Small intestine (tissue), 7 donors: ENCODE results near the gene HTR3B. TPM values are rescaled to one million over a fixed set of nuclear protein-coding genes. Genes with fewer than 3 reads are reported as not detected.

Source experiments
- DNase-seq, 2 donors: peaks; one replicate each; pipeline versions ENCODE4 v3.0.0 to v3.0.0-alpha.2; 2013
- FAIRE-seq: peaks from 2 replicates; lab custom pipeline; 2012; peaks lifted over from hg19 to GRCh38; lab: Jason Lieb, UNC
- H3K27ac ChIP-seq, 3 donors: one replicate each; pipeline ENCODE4 v1.5.1; 2013; ENCODE audit warnings: low read length in 2 of 3, mild to moderate bottlenecking in 2 of 3, control low read depth in 1 of 3, inconsistent platforms in 1 of 3, low read depth in 1 of 3, moderate library complexity in 1 of 3
- H3K27me3 ChIP-seq, 3 donors: one replicate each; pipeline ENCODE4 v1.6.1; 2013; ENCODE audit warnings: low read length in 3 of 3, inconsistent platforms in 1 of 3; ENCODE audit not compliant: control insufficient read depth in 3 of 3, insufficient read depth in 3 of 3
- H3K36me3 ChIP-seq, 3 donors: one replicate each; pipeline ENCODE4 v1.6.1; 2013; ENCODE audit warnings: low read length in 3 of 3, inconsistent platforms in 1 of 3, low read depth in 1 of 3, mild to moderate bottlenecking in 1 of 3, moderate library complexity in 1 of 3; ENCODE audit not compliant: control insufficient read depth in 3 of 3, insufficient read depth in 2 of 3
- H3K4me1 ChIP-seq, 3 donors: one replicate each; pipeline ENCODE4 v1.6.1; 2013; ENCODE audit warnings: low read length in 2 of 3, inconsistent platforms in 1 of 3, low read depth in 1 of 3, mild to moderate bottlenecking in 1 of 3, moderate library complexity in 1 of 3; ENCODE audit not compliant: control insufficient read depth in 3 of 3, insufficient read depth in 2 of 3
- H3K4me3 ChIP-seq, 3 donors: one replicate each; pipeline ENCODE4 v1.5.1; 2013; ENCODE audit warnings: low read length in 3 of 3, control low read depth in 1 of 3, inconsistent platforms in 1 of 3, low read depth in 1 of 3, mild to moderate bottlenecking in 1 of 3, moderate library complexity in 1 of 3
- H3K9me3 ChIP-seq, 2 donors: one replicate each; pipeline ENCODE4 v1.6.1; 2013; ENCODE audit warnings: low read depth in 1 of 2, low read length in 1 of 2; ENCODE audit not compliant: control insufficient read depth in 2 of 2, insufficient read depth in 1 of 2
- WGBS, 3 donors: extraction: QIAGEN DNeasy Blood & Tissue Kit; methylation state at CpG; one replicate each; pipeline ENCODE4 v1.1.7; 2013; 5-methylcytosine and 5-hydroxymethylcytosine counted together
- polyA plus RNA-seq, 4 donors: library from polyadenylated mRNA; stranded (reverse) in 3 of 4; unstranded in 1 of 4; fragments of 200-250 nt in 3 of 4; fragments of 120-200 nt in 1 of 4; gene quantifications; one replicate each; pipeline versions ENCODE4 v1.2.1 to v1.2.3, GENCODE V29; 2013
- donor health status: healthy with polysubstance abuse.
- donor health status: control.
- donor health status: control.
- donor health status: Bipolar disorder and iron deficiency.
- donor health status: healthy.

Gene HTR3B
- polyA plus RNA-seq, 4 donors: 0.39 TPM; not detected in 3

DNA sequence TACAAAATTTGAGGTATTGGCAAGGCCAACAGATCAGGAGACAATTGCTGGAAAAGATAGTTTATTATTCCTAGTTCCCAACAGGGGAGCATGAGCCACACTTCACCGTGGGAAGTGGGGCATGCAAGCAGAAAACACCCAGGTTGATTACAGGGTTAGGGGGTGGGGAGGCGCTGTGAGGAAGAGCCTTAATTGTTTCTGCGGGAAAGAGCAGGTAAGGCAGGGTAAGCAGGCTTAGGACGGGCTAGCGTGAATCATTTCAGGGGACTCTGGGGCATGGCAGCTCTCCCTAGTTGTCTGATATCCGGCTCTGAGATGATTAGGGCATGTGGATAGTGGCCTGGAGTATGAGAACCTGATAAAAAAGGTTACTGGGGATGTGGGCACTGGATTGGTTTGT, 49.6 kb downstream of the HTR3B start:
- Histone ChIP-seq H3K9me3 (no peaks in the 10 kb centered on the region), H3K4me3 (no peak overlapping the region), H3K36me3 (no peaks in the 10 kb centered on the region), H3K27ac (no peak overlapping the region), H3K4me1 (no peaks in the 10 kb centered on the region), H3K27me3 (peaks cover 0 to 8% (median 7%) of the 10 kb centered on the region in 3 donors)
- DNase-seq: no peak
- WGBS, 3 donors: 55 to 62% (median 61%) methylated on average over 6 of the region's 6 CpGs
- no peak for FAIRE-seq

DNA sequence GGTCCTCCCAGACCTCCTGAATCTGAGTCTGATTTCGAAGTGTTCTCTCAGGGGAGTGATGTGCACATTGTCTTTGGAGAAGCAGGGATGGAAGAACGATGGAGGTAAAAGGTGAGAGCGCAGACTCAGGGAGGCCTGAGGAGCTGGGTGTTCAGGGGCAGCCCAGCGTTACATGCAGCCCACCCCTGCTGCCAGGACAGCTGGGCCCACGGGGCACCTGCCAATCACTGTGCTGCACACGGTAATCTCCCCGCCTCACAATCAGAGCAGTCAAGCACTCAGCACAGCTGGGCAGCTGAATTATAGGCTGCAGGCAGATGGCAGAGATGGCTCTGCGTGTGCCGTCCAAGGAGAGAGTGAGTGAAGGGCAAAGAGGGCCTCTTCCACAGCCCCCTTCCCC, 52.4 kb downstream of the HTR3B start:
- Histone ChIP-seq H3K27ac (no peak overlapping the region), H3K36me3 (no peaks in the 10 kb centered on the region), H3K27me3 (peaks cover 0 to 8% (median 3%) of the 10 kb centered on the region in 3 donors), H3K4me3 (no peak overlapping the region), H3K9me3 (no peaks in the 10 kb centered on the region), H3K4me1 (no peaks in the 10 kb centered on the region)
- FAIRE-seq (no peak), DNase-seq (no peak)
- 53 to 64% (median 59%) methylated on average over 9 of the region's 9 CpGs for WGBS, 3 donors

DNA sequence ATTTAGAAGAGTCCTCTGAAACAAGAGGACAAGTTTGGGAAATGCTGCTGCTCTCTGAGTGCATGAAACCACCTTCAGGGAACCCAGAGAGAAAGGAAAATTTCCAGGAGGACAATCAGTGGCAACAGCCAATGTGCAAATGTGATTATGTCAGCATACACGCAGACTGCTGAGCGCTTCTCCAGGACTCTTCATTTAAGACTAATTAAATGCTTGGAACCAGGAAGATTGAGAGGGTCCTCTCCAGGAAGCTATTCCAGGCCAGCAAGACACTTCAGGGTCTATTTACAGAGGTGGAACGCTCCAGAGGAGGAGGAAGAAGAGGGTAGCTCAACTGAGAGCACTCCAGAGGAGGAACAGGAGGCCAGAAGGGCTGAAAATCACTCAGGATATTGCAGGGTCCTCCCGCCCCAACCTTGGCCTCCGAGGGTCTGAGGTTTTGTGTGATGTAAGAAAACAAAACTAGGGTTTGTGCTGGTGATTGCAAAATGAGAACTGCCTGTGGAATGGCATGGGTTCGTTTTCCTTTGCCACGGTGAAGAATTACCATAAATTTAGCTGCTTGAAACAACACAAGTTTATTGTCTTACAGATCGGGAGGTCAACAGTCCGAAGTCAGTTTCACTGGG, 56.2 kb downstream of the HTR3B start:
- Histone ChIP-seq H3K36me3 (no peaks in the 10 kb centered on the region), H3K4me1 (no peaks in the 10 kb centered on the region), H3K4me3 (no peak overlapping the region), H3K9me3 (no peaks in the 10 kb centered on the region), H3K27me3 (no peaks in the 10 kb centered on the region), H3K27ac (no peak overlapping the region)
- 52 to 61% (median 56%) methylated on average over 9 of the region's 9 CpGs for WGBS, 3 donors
- DNase-seq: no peak
- no peak for FAIRE-seq

DNA sequence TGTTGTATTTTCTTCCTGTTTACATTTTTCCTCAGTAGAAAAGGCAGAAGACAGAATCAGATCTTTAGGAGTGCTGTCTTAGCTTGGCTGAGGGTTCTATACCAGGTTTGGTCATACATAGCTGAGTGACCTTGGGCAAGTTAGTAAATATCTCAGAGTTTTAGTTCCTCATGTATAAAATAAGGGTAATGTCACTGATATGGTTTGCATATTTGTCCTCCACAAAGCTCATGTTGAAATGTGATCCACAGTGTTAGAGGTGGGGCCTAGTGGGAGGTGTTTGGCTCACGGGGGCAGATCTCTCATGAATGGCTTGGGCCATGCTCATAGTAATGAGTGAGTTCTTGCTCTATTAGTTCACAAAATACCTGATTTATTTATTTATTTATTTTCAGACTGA, 62.8 kb downstream of the HTR3B start:
- FAIRE-seq: no peak
- no peaks in the 10 kb centered on the region for H3K36me3 ChIP-seq
- WGBS, 3 donors: 57 to 64% (median 58%) methylated on average over 1 of the region's 1 CpG

DNA sequence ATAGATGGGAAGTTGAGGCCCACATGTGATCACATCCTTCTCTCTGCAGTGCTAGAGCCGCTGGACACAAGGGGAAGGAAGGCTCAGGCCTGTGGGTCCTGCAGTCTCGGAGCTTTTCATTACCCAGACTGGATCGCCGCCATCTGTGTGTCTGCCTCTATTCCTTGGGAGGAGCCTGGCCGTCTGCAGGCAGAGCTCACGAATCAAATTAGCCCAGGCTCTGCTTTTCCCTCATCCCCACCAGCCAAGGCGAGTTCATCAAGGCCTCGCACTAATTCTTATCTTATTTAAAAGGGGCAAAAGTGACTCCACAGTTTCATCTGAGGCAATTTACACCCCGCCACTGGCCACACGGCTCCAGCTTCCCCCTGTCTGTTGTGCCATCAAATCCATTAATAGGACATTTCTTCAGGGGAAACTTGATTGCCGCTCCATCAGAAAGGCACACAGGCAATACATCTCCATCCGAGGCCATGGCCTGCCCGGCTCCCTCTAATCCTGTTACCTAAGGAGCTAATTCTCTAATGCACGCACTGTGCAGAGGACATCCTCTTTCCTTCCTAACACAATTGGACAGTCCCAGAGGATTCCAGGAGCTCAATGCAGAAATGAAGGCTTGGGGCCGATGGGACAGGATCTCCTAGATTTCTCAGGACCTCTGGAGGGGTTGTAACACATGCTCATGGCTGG, 67.1 kb downstream of the HTR3B start:
- DNase-seq (no peak), FAIRE-seq (no peak)
- peaks cover 0 to 8% (median 0%) of the 10 kb centered on the region in 3 donors for H3K27me3 ChIP-seq
- H3K36me3 ChIP-seq: no peaks in the 10 kb centered on the region
- 81 to 88% (median 88%) methylated on average over 15 of the region's 15 CpGs for WGBS, 3 donors
- H3K27ac ChIP-seq: no peak overlapping the region
- H3K9me3 ChIP-seq: no peaks in the 10 kb centered on the region
- H3K4me1 ChIP-seq: no peaks in the 10 kb centered on the region
- no peak overlapping the region for H3K4me3 ChIP-seq

More for the DNA sequence above, 62.8 kb downstream of the HTR3B start:
- H3K4me1 ChIP-seq: no peaks in the 10 kb centered on the region
- no peaks in the 10 kb centered on the region for H3K9me3 ChIP-seq
- no peaks in the 10 kb centered on the region for H3K27me3 ChIP-seq
- no peak for DNase-seq
- no peak overlapping the region for H3K27ac ChIP-seq
- H3K4me3 ChIP-seq: no peak overlapping the region

DNA sequence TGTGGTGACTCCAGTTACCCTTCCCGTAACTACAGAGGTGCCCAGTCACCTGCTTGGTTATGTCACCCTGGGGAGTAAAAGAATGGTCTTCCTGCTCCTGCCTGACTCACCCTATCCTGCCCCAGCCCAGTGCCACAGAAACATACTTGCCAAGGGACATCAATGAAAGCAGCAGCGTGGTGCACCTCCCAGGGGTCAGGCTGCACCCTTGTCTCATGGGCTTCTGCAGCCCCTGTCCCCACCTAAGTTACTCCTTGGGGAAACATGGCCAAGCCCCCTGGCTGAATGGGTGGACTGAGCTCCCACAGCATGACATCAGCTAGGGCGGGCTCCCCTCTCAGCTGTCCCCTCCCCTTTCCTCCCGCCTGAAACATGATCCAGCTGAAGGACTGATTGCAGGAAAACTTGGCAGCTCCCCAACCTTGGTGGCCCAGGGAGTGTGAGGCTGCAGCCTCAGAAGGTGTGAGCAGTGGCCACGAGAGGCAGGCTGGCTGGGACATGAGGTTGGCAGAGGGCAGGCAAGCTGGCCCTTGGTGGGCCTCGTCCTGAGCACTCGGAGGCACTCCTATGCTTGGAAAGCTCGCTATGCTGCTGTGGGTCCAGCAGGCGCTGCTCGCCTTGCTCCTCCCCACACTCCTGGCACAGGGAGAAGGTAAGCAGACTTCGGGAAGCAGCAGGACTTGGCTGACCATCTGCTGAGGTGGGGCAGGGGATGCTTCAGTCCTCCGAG, 70.3 kb downstream of the HTR3B start, which contains the start of gene HTR3A:
TSS of gene HTR3A (plus strand) at position 368 of the 730 bp plus-strand sequence. CDS start at position 586, 218 bp downstream.
- no peaks in the 10 kb centered on the region for H3K9me3 ChIP-seq
- no peak for FAIRE-seq
- H3K4me1 ChIP-seq: no peaks in the 10 kb centered on the region
- DNase-seq: peak; percentile 64
- 8 to 26% (median 25%) methylated on average over 12 of the region's 12 CpGs for WGBS, 3 donors
- no peaks in the 10 kb centered on the region for H3K36me3 ChIP-seq
- H3K27ac ChIP-seq: no peak within 1 kb of the TSS
- H3K4me3 ChIP-seq: no peak within 1 kb of the TSS
- H3K27me3 ChIP-seq: peaks cover 0 to 16% (median 0%) of the 10 kb centered on the region in 3 donors

DNA sequence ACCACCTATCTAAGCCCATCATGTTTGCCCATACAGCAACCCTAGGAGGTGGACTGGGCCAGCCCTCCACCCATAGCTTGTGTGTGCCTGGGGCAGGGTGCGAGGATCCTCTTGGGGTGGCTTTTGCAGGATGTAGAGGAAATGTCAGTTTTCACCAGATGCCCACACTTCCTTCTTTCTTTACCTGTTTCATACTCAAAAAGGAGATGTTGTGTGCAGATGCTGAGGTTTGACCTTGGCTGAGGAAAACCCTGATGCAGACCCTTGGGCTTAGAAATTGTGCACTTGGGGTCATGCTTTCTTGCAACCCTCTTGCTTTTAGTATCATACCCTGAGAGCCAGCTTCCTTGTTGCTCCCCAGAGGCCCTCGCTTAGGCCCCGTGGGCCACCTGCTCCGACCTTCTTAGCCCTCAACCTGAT, 72.5 kb downstream of the HTR3B start:
- 67 to 77% (median 75%) methylated on average over 4 of the region's 4 CpGs for WGBS, 3 donors
- FAIRE-seq: no peak
- no peak overlapping the region for H3K4me3 ChIP-seq
- H3K27me3 ChIP-seq: peaks cover 0 to 16% (median 3%) of the 10 kb centered on the region in 3 donors
- H3K9me3 ChIP-seq: no peaks in the 10 kb centered on the region
- H3K27ac ChIP-seq: no peak overlapping the region
- no peak for DNase-seq
- no peaks in the 10 kb centered on the region for H3K4me1 ChIP-seq
- H3K36me3 ChIP-seq: no peaks in the 10 kb centered on the region

DNA sequence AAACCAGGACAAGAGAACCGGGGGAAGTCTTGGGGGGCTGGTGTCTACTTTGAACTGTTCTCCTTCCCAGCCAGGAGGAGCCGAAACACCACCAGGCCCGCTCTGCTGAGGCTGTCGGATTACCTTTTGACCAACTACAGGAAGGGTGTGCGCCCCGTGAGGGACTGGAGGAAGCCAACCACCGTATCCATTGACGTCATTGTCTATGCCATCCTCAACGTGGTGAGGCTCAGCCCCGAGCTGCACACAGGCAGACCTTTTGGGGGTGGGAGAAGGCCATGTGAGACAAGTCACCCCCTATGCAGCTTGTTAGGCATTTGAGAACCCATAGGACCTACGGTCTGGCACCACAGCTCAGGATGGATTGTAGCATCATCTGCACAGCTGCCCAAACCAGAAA, 73.1 kb downstream of the HTR3B start:
- Histone ChIP-seq H3K36me3 (no peaks in the 10 kb centered on the region), H3K4me3 (no peak overlapping the region), H3K9me3 (no peaks in the 10 kb centered on the region), H3K27me3 (peaks cover 0 to 18% (median 3%) of the 10 kb centered on the region in 3 donors), H3K27ac (no peak overlapping the region), H3K4me1 (no peaks in the 10 kb centered on the region)
- WGBS, 3 donors: 84 to 90% (median 88%) methylated on average over 11 of the region's 11 CpGs
- FAIRE-seq (no peak), DNase-seq (no peak)
